ENCODE results near the gene CPXM2.

The CPXM2 gene

DNA sequence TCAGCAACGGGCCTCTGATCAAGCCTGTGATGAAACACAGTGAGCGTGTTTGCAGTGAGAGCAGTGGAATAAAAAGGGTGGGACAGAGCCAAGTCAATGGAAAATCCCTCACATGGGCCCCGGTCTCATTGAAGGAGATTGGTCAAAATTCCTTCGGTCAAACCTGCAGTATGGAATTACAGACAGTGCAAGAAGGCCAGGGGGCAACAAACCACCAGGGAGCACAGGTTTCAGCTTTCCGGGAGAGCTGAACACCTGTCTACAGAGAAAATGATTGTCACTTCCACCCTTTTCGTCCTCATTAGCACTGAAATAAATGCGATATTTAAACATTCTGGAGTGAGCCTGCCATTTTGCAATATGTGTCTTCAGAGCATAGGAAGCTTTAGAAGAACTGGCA is 132.6 kb downstream of the CPXM2 start:
- Histone ChIP-seq H3K9me3 (replicated peaks in 1 of 11) (no peaks in the 10 kb centered on the region), H3K36me3 (no peaks in the 10 kb centered on the region), H3K4me2 (no peak overlapping the region), H3K4me1 (no peaks in the 10 kb centered on the region), H3K9ac (no peak overlapping the region), H3K4me3 (no peak overlapping the region), H4K20me1 (peaks cover 0 to 10% (median 0%) of the 10 kb centered on the region in 11 experiments; a peak in 3 of 22 replicates), H3K27ac (no peak overlapping the region), H3K27me3 (peaks cover 0 to 52% (median 12%) of the 10 kb centered on the region in 11 experiments; a peak in 12 of 22 replicates)
- TF ChIP-seq Cebpa-rat (IDR thresholded peaks at IDR 0.05): no peak

DNA sequence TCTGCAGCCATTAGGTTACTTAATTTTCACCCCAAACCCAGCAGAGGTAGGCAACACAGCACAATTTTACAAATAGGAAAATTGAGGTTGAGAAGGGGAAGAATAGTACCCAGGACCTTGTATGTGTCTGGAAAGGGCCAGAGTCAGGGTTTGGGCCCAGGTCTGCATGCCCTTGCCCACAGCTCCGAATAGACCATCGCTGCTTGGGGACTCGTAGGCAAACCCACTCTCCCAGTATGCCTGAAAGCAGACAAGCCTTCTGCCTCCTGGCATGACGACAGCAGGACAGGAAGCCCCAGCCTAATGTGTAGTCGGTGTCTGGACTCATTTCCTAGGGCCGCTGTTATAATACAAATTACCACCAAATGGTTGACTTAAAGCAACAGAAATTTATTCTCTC is 133.8 kb downstream of the CPXM2 start:
- Histone ChIP-seq H3K36me3 (no peaks in the 10 kb centered on the region), H4K20me1 (peaks cover 0 to 10% (median 0%) of the 10 kb centered on the region in 11 experiments; a peak in 3 of 22 replicates), H3K9ac (no peak overlapping the region), H3K4me2 (no peak overlapping the region), H3K27ac (no peak overlapping the region), H3K27me3 (peaks cover 0 to 45% (median 12%) of the 10 kb centered on the region in 11 experiments; a peak in 12 of 22 replicates), H3K4me1 (no peaks in the 10 kb centered on the region), H3K4me3 (no peak overlapping the region), H3K9me3 (replicated peaks in 1 of 11) (no peaks in the 10 kb centered on the region)
- TF ChIP-seq Cebpa-rat (IDR thresholded peaks at IDR 0.05): no peak

DNA sequence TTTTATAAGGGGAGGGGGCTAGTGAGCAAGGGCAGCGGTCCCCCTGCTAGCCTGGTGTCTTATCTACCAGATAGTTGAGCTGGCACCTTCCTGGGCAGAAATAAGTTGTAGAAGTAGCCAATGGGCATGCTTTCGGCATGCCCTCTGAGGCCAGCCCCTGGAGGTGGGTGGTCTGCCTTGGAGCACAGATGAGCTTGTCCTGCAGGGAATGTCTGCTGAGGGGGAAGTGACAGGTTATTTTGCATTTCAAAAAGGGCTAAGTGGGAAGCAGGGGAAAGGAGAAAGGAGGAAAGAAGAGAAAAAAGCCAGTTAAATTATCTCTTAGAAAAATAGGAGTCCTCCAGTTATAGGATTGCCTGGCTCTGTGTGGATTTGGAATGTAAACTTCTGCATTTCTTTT is 136.5 kb downstream of the CPXM2 start:
- H3K9ac ChIP-seq: no peak overlapping the region

DNA sequence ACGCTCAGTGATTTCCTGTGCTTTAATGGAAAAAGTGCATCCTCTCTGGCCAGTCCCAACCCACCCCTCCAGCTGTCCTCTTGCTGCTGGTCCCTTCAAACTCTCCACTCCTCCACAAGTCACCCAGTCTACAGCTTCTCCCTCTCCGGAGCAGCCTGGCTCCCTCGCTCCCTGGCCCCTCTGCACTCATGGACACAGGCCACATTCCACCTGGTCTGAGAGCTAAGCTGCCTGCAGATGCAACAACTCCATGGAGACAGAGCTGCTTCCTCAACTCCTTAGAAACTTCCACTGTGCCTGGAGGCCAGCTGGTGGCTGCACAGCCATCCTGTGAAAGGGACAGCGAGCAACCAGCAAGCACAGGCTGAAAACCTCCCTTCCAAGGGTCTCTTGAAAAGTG is 137.5 kb downstream of the CPXM2 start:
- H3K9ac ChIP-seq: no peak overlapping the region
- H3K27me3 ChIP-seq: peaks cover 0 to 14% (median 4%) of the 10 kb centered on the region in 11 experiments; a peak in 8 of 22 replicates
- peaks cover 15 to 25% (median 20%) of the 10 kb centered on the region in 11 experiments for H3K9me3 ChIP-seq (replicated peaks in 1 of 11)
- no peak overlapping the region for H3K4me2 ChIP-seq
- H3K36me3 ChIP-seq: no peaks in the 10 kb centered on the region
- no peak overlapping the region for H3K27ac ChIP-seq
- no peak overlapping the region for H3K4me3 ChIP-seq
- no peaks in the 10 kb centered on the region for H4K20me1 ChIP-seq
- no peak for TF ChIP-seq Cebpa-rat (IDR thresholded peaks at IDR 0.05)
- H3K4me1 ChIP-seq: no peaks in the 10 kb centered on the region

More for the DNA sequence above, 136.5 kb downstream of the CPXM2 start:
- H3K27ac ChIP-seq: no peak overlapping the region
- no peak for TF ChIP-seq Cebpa-rat (IDR thresholded peaks at IDR 0.05)
- H3K4me3 ChIP-seq: no peak overlapping the region
- no peak overlapping the region for H3K4me2 ChIP-seq
- peaks cover 15 to 24% (median 18%) of the 10 kb centered on the region in 11 experiments for H3K9me3 ChIP-seq (replicated peaks in 1 of 11)
- H3K36me3 ChIP-seq: no peaks in the 10 kb centered on the region
- H3K27me3 ChIP-seq: peaks cover 0 to 24% (median 11%) of the 10 kb centered on the region in 11 experiments; a peak in 12 of 22 replicates
- H3K4me1 ChIP-seq: no peaks in the 10 kb centered on the region
- H4K20me1 ChIP-seq: peaks cover 0 to 4% (median 0%) of the 10 kb centered on the region in 11 experiments; a peak in 1 of 22 replicates

DNA sequence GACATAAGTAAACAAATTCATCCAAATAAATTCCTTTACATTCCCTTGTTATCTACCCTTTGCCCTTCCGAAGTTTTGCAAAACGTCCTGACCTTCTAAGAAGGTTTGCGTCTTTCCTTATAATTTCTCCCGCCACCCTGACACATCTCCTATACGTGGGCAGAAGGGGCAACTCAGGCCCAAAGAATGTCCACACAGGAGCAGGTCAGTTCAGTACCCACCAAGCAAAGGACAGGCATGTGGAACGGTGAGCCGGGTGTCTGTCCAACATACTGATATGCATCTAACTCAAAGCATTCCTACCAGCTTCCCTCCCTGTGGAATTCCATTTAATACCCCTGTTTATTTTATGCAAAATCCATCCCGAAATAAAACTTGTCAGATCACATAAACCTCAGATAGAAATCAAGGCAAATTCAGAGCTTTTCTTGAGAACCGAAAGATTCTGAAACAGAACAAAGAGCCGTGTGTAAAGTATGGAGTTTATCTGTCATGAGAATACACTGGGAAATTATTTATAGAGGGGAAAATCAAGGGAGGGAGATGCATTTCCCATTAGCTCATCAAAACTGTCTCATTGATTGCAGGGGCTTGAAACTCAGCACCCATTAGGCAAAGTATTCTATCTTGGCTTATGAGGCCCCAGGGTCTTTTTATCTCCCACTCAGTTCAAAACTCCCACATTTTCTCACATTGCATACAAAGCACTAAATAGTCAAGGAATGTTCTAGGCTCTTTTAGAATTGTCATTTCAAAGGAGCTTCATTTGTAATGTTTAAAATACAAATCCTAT is 140.1 kb downstream of the CPXM2 start:
- no peak overlapping the region for H3K27ac ChIP-seq
- H3K36me3 ChIP-seq: no peaks in the 10 kb centered on the region
- no peaks in the 10 kb centered on the region for H4K20me1 ChIP-seq
- no peaks in the 10 kb centered on the region for H3K27me3 ChIP-seq
- no peak overlapping the region for H3K4me2 ChIP-seq
- peaks cover 15 to 25% (median 20%) of the 10 kb centered on the region in 11 experiments for H3K9me3 ChIP-seq (replicated peaks in 1 of 11)
- TF ChIP-seq Cebpa-rat (IDR thresholded peaks at IDR 0.05): no peak
- no peak overlapping the region for H3K9ac ChIP-seq
- no peaks in the 10 kb centered on the region for H3K4me1 ChIP-seq
- H3K4me3 ChIP-seq: no peak overlapping the region

DNA sequence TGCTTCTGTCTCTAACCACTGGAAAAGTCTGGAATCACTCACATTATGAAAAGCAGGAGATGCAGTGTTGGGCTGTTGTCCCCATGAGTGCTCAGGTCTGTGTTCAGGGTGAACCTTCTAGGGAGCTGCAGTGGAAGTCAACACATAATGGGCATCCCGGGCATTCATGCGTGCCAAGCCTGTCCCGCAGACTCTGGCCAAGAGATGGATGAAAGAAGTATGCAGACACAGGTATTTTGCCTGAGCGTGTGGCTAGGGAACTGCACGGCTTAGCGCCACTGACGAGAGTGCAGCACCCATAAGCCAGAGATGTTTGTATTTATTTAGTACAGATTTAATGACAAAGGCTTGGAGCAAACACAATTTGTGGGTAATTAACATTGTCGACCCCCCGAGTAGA is 140.7 kb downstream of the CPXM2 start:
- no peak overlapping the region for H3K4me2 ChIP-seq
- no peaks in the 10 kb centered on the region for H3K27me3 ChIP-seq
- no peaks in the 10 kb centered on the region for H3K4me1 ChIP-seq
- peaks cover 15 to 25% (median 20%) of the 10 kb centered on the region in 11 experiments for H3K9me3 ChIP-seq (replicated peaks in 1 of 11)
- no peak for TF ChIP-seq Cebpa-rat (IDR thresholded peaks at IDR 0.05)
- no peak overlapping the region for H3K27ac ChIP-seq
- H4K20me1 ChIP-seq: no peaks in the 10 kb centered on the region; a peak in 1 of 22 replicates
- H3K36me3 ChIP-seq: no peaks in the 10 kb centered on the region
- H3K9ac ChIP-seq: no peak overlapping the region
- no peak overlapping the region for H3K4me3 ChIP-seq

DNA sequence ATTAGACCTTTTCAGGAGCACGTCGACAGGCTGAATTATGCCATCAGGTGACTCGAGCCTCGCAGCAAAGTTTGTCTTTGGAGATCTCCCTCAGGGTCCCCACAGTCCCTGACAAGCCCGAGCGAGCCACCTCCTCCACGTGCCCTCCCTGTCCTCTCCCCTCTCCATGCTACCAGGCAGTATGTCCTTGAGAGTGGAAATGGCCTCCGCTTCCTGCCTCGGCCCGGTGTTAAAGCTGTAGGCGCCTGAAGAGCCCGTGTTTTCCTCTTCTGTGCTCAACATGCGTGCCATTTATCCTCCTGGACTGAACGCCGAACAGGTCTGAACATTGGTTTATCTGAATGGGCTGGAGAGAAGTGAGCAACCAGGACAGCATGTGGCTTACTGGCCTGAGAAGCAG is 142.9 kb downstream of the CPXM2 start:
- H3K4me2 ChIP-seq: no peak overlapping the region
- TF ChIP-seq Cebpa-rat (IDR thresholded peaks at IDR 0.05): no peak
- no peak overlapping the region for H3K27ac ChIP-seq
- no peak overlapping the region for H3K9ac ChIP-seq
- H3K4me1 ChIP-seq: peaks cover 0 to 3% (median under 1%) of the 10 kb centered on the region in 10 experiments; a peak in 7 of 20 replicates
- no peaks in the 10 kb centered on the region for H3K36me3 ChIP-seq
- no peaks in the 10 kb centered on the region; a peak in 1 of 22 replicates for H4K20me1 ChIP-seq
- H3K9me3 ChIP-seq (replicated peaks in 1 of 11): peaks cover 15 to 25% (median 20%) of the 10 kb centered on the region in 11 experiments
- peaks cover 0 to 3% (median 0%) of the 10 kb centered on the region in 11 experiments; a peak in 1 of 22 replicates for H3K27me3 ChIP-seq
- H3K4me3 ChIP-seq: no peak overlapping the region

DNA sequence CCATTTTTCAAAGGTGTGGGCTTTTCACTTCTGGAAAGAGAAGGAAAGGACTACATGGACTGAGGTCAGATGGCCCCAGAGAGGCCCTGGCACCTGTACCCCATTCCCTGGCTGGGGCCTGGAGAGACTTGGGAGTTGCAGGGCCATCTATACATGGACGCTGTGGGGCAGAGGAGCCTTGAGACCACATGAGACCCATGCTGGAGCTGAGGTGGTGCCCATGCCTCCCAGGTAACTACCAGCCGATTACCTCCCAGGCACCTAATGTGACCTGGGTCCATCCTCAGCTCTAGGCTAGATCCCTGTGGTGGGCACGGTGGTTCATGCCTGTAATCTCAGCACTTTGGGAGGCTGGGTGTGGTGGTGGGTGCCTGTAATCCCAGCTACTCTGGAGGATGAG is 144.2 kb downstream of the CPXM2 start:
- Histone ChIP-seq H3K27me3 (peaks cover 0 to 10% (median 0%) of the 10 kb centered on the region in 11 experiments; a peak in 2 of 22 replicates), H3K9ac (no peak overlapping the region), H3K4me1 (peaks cover 0 to 15% (median 12%) of the 10 kb centered on the region in 10 experiments; a peak in 13 of 20 replicates), H4K20me1 (no peaks in the 10 kb centered on the region; a peak in 1 of 22 replicates), H3K27ac (no peak overlapping the region), H3K9me3 (replicated peaks in 1 of 11) (peaks cover 15 to 25% (median 20%) of the 10 kb centered on the region in 11 experiments), H3K4me3 (no peak overlapping the region), H3K36me3 (no peaks in the 10 kb centered on the region), H3K4me2 (no peak overlapping the region)
- TF ChIP-seq Cebpa-rat (IDR thresholded peaks at IDR 0.05): no peak

DNA sequence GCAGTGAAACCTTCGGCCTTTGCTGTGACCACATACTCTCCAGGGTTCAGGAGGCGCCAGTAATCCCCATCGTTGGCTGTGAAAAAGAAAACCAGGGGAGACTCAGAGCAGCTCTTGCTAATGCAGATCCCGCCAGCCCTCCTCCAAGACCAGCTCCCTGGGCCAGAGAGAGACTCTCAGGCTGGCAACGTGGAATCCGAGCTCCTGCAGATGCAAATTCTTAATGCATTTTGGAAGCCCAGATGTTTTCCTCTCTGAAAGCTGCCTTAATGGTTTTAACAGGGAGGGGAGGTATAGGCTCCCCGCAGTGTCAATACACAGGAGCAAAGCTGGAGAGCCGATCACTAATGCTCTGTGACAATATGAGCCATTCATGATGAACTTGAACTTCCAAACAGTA is 144.7 kb downstream of the CPXM2 start:
- Histone ChIP-seq H3K4me1 (peaks cover 0 to 15% (median 12%) of the 10 kb centered on the region in 10 experiments; a peak in 13 of 20 replicates), H3K27ac (no peak overlapping the region), H3K4me2 (no peak overlapping the region), H3K27me3 (peaks cover 0 to 10% (median 0%) of the 10 kb centered on the region in 11 experiments; a peak in 2 of 22 replicates), H3K9ac (no peak overlapping the region), H3K4me3 (no peak overlapping the region), H3K9me3 (replicated peaks in 1 of 11) (peaks cover 15 to 21% (median 19%) of the 10 kb centered on the region in 11 experiments), H3K36me3 (no peaks in the 10 kb centered on the region), H4K20me1 (no peaks in the 10 kb centered on the region; a peak in 1 of 22 replicates)
- TF ChIP-seq Cebpa-rat (IDR thresholded peaks at IDR 0.05): no peak
